NOMO-1 treated with dmso at 0.1 percent for 144 hours (cell line): ENCODE measurements around the gene CACNA1A.
"Not testable (repeated sequence)": the region's sequence is repeated elsewhere in the genome, so short reads cannot be mapped to it uniquely, and the experiment has no call there.

Experiments
- DNase-seq: peaks from one replicate; lab custom pipeline; 2025; ENCODE audit not compliant: unreplicated experiment; lab: John Stamatoyannopoulos, UW

The CACNA1A gene

GRCh38 chr19:13282486-13283065 is 223.7 kb downstream of the CACNA1A start:
- no peak for DNase-seq

- DNase-seq = no peak
These were observed 224.6 kb downstream of the CACNA1A start for GRCh38 chr19:13281567-13282291.

GRCh38 chr19:13277104-13277809 is 229.0 kb downstream of the CACNA1A start:
- DNase-seq = peak; percentile 52

- DNase-seq = no peak
These were observed 231.1 kb downstream of the CACNA1A start for GRCh38 chr19:13275016-13275722.

- no peak for DNase-seq
These were observed 235.7 kb downstream of the CACNA1A start for GRCh38 chr19:13270514-13271105.

- DNase-seq = no peak
These were observed 236.9 kb downstream of the CACNA1A start for GRCh38 chr19:13269348-13269747.

- DNase-seq = no peak
These were observed 238.4 kb downstream of the CACNA1A start for GRCh38 chr19:13267889-13268288.

- no peak for DNase-seq
These were observed 239.1 kb downstream of the CACNA1A start for GRCh38 chr19:13267131-13267530.

GRCh38 chr19:13262450-13262849 is 243.8 kb downstream of the CACNA1A start:
- peak; percentile 52 for DNase-seq

- DNase-seq = peak; percentile 87
These were observed 245.2 kb downstream of the CACNA1A start for GRCh38 chr19:13260883-13261653.

- no peak for DNase-seq
These were observed 249.4 kb downstream of the CACNA1A start for GRCh38 chr19:13256918-13257317.

- DNase-seq = not testable (repeated sequence)
These were observed 249.9 kb downstream of the CACNA1A start for GRCh38 chr19:13256398-13256797.

GRCh38 chr19:13255719-13256059 is 250.6 kb downstream of the CACNA1A start:
- DNase-seq = no peak

GRCh38 chr19:13255041-13255718 is 251.1 kb downstream of the CACNA1A start:
- DNase-seq = peak; percentile 68

GRCh38 chr19:13252569-13253335 is 253.5 kb downstream of the CACNA1A start:
- no peak for DNase-seq

GRCh38 chr19:13244920-13245319 is 261.4 kb downstream of the CACNA1A start:
- DNase-seq = no peak

- DNase-seq = peak; percentile 23
These were observed 264.8 kb downstream of the CACNA1A start for GRCh38 chr19:13241231-13242104.

- DNase-seq = no peak
These were observed 265.8 kb downstream of the CACNA1A start for GRCh38 chr19:13240312-13241022.
